Measurements from ENCODE around the gene DOP1A. TPM values are rescaled to one million over a fixed set of nuclear protein-coding genes. Genes with fewer than 3 reads are reported as not detected.
"Not testable (repeated sequence)": the region's sequence is repeated elsewhere in the genome, so short reads cannot be mapped to it uniquely, and the experiment has no call there.

Gene DOP1A
- total and polyA plus RNA-seq, 7 experiments from 2014 or later, result 5.9 to 33.9 (median 25.0) TPM

GRCh38 chr6:83191974-83192373 lies 124.5 kb downstream of the DOP1A start:
- intact Hi-C loops (cut with micrococcal nuclease), result loop anchor here (2.0 to 10.0 kb wide), 8 partner anchors 17 to 1440 kb away; partner anchors contain the start of genes CYB5R4 (in 2 of the 2), TENT5A (in 2 of the 2), CEP162 (in 1 of the 2) and IBTK (in 1 of the 2)
- ATAC-seq; DNase-seq; H3K27ac ChIP-seq (ENCODE audit: low read depth, low read length); H3K9me3 Mint-ChIP-seq; H3K27me3 Mint-ChIP-seq; CTCF ChIA-PET; H3K27me3 ChIP-seq (ENCODE audit: control insufficient read depth in 2 of 2, insufficient read depth in 2 of 2, low read length in 2 of 2); H3K9me3 ChIP-seq (ENCODE audit: control insufficient read depth in 2 of 3, low read length in 3 of 3): not testable (repeated sequence)
- H3K4me3 Mint-ChIP-seq, result peak overlapping the region; percentile 92 to 99 (median 98)
- H3K4me1 Mint-ChIP-seq, result peaks cover 24 to 69% (median 63%) of the 10 kb centered on the region in 7 donors
- POLR2A ChIA-PET, result interaction anchor here (0.7 kb wide), 1 partner anchor 25 kb away, joined by 3 read pairs; no protein-coding TSS in a partner anchor
- peaks cover 0 to 18% (median 5%) of the 10 kb centered on the region in 5 donors for H3K36me3 Mint-ChIP-seq
- H3K27ac Mint-ChIP-seq, result peak overlapping the region in 7 of 9 donors; percentile 38 to 99 (median 95)
- H3K36me3 ChIP-seq (ENCODE audit: control insufficient read depth in 2 of 3, insufficient read depth in 3 of 3, low read length in 3 of 3), result peaks cover 0 to 13% (median 0%) of the 10 kb centered on the region in 3 experiments
- H3K4me1 ChIP-seq (ENCODE audit: control insufficient read depth in 2 of 2, insufficient read depth in 2 of 2, low read length in 2 of 2), result peaks cover 5 to 12% of the 10 kb centered on the region in 2 donors
- peak overlapping the region; percentile 93 for H3K4me3 ChIP-seq (ENCODE audit: low read length)

GRCh38 chr6:83192456-83192855 lies 125.0 kb downstream of the DOP1A start:
- peak overlapping the region; percentile 92 to 99 (median 98) for H3K4me3 Mint-ChIP-seq
- Histone ChIP-seq H3K9me3 (ENCODE audit: control insufficient read depth in 2 of 3, low read length in 3 of 3) (no peaks in the 10 kb centered on the region), H3K4me3 (ENCODE audit: low read length) (peak overlapping the region; percentile 93), H3K36me3 (ENCODE audit: control insufficient read depth in 2 of 3, insufficient read depth in 3 of 3, low read length in 3 of 3) (peaks cover 0 to 13% (median 0%) of the 10 kb centered on the region in 3 experiments), H3K27me3 (ENCODE audit: control insufficient read depth in 2 of 2, insufficient read depth in 2 of 2, low read length in 2 of 2) (no peaks in the 10 kb centered on the region), H3K27ac (ENCODE audit: low read depth, low read length) (peak overlapping the region; percentile 91), H3K4me1 (ENCODE audit: control insufficient read depth in 2 of 2, insufficient read depth in 2 of 2, low read length in 2 of 2) (peaks cover 5 to 12% of the 10 kb centered on the region in 2 donors)
- ChIA-PET CTCF (no interaction called here), POLR2A (interaction anchor here (0.7 kb wide), 1 partner anchor 25 kb away, joined by 3 read pairs; no protein-coding TSS in a partner anchor)
- H3K4me1 Mint-ChIP-seq, result peaks cover 24 to 69% (median 63%) of the 10 kb centered on the region in 7 donors
- peaks cover 0 to 6% (median 0%) of the 10 kb centered on the region in 5 donors for H3K27me3 Mint-ChIP-seq
- peak in 2 of 9 donors; percentile 6 to 8 for DNase-seq
- peak overlapping the region; percentile 89 to 99 (median 97) for H3K27ac Mint-ChIP-seq
- intact Hi-C loops (cut with micrococcal nuclease), result loop anchor here (2.0 to 10.0 kb wide), 8 partner anchors 18 to 1440 kb away; partner anchors contain the start of genes CYB5R4 (in 2 of the 2), TENT5A (in 2 of the 2), CEP162 (in 1 of the 2) and IBTK (in 1 of the 2)
- ATAC-seq, result no peak
- peaks cover 0 to 18% (median 4%) of the 10 kb centered on the region in 5 donors for H3K36me3 Mint-ChIP-seq
- no peaks in the 10 kb centered on the region for H3K9me3 Mint-ChIP-seq

GRCh38 chr6:83192871-83193746 lies 125.6 kb downstream of the DOP1A start, which contains the start of the genes PGM3 and RWDD2A:
TSS of gene PGM3 (minus strand) at chr6:83193265. CDS start at chr6:83191012, 2,253 bp downstream.
TSS of gene RWDD2A (plus strand) at chr6:83193357. CDS start at chr6:83194452, 1,095 bp downstream.
- peak within 1 kb of the TSS; percentile 89 to 99 (median 97) for H3K27ac Mint-ChIP-seq

GRCh38 chr6:83193747-83194566 lies 126.5 kb downstream of the DOP1A start:
- ChIA-PET CTCF (interaction anchor here (0.7 to 3.0 kb wide), 3 partner anchors 21 to 128 kb away, joined by 3 to 9 read pairs (median 3); partner anchors contain the start of gene UBE3D), POLR2A (interaction anchor here (1.3 to 2.1 kb wide), 2 partner anchors 21 to 127 kb away, joined by 4 to 12 read pairs; partner anchors contain the start of gene DOP1A)
- Histone ChIP-seq H3K27ac (ENCODE audit: low read depth, low read length) (peak overlapping the region; percentile 91), H3K27me3 (ENCODE audit: control insufficient read depth in 2 of 2, insufficient read depth in 2 of 2, low read length in 2 of 2) (no peaks in the 10 kb centered on the region), H3K9me3 (ENCODE audit: control insufficient read depth in 2 of 3, low read length in 3 of 3) (no peaks in the 10 kb centered on the region), H3K36me3 (ENCODE audit: control insufficient read depth in 2 of 3, insufficient read depth in 3 of 3, low read length in 3 of 3) (peaks cover 0 to 10% (median 0%) of the 10 kb centered on the region in 3 experiments), H3K4me3 (ENCODE audit: low read length) (peak overlapping the region; percentile 93), H3K4me1 (ENCODE audit: control insufficient read depth in 2 of 2, insufficient read depth in 2 of 2, low read length in 2 of 2) (peaks cover 5 to 12% of the 10 kb centered on the region in 2 donors)
- Mint-ChIP-seq H3K9me3 (no peaks in the 10 kb centered on the region), H3K27ac (peak overlapping the region in 7 of 9 donors; percentile 7 to 79 (median 43)), H3K4me1 (peaks cover 24 to 61% (median 54%) of the 10 kb centered on the region in 7 donors), H3K27me3 (peaks cover 0 to 6% (median 0%) of the 10 kb centered on the region in 5 donors), H3K4me3 (peak overlapping the region; percentile 80 to 99 (median 97)), H3K36me3 (peaks cover 0 to 15% (median 4%) of the 10 kb centered on the region in 5 donors)
- ATAC-seq (no peak), DNase-seq (peak in 8 of 9 donors; percentile 6 to 27 (median 22))
- intact Hi-C loops (cut with micrococcal nuclease), result loop anchor here (1.0 to 10.0 kb wide), 12 partner anchors 19 to 1442 kb away; partner anchors contain the start of genes CEP162 (in 2 of the 2), CYB5R4 (in 2 of the 2), DOP1A (in 2 of the 2) and IBTK (in 2 of the 2)

More at GRCh38 chr6:83192871-83193746, 125.6 kb downstream of the DOP1A start, which contains the start of the genes PGM3 and RWDD2A:
- peaks cover 0 to 20% (median 4%) of the 10 kb centered on the region in 5 donors for H3K36me3 Mint-ChIP-seq
- ChIA-PET POLR2A (interaction anchor here (2.1 kb wide), 1 partner anchor 126 kb away, joined by 12 read pairs; the partner anchor contains the start of gene DOP1A), CTCF (interaction anchor here (3.0 kb wide), 1 partner anchor 127 kb away, joined by 9 read pairs; the partner anchor contains the start of gene UBE3D)
- H3K4me1 Mint-ChIP-seq, result peaks cover 24 to 68% (median 63%) of the 10 kb centered on the region in 7 donors
- Histone ChIP-seq H3K27me3 (ENCODE audit: control insufficient read depth in 2 of 2, insufficient read depth in 2 of 2, low read length in 2 of 2) (no peaks in the 10 kb centered on the region), H3K4me3 (ENCODE audit: low read length) (peak within 1 kb of the TSS; percentile 93), H3K9me3 (ENCODE audit: control insufficient read depth in 2 of 3, low read length in 3 of 3) (no peaks in the 10 kb centered on the region), H3K4me1 (ENCODE audit: control insufficient read depth in 2 of 2, insufficient read depth in 2 of 2, low read length in 2 of 2) (peaks cover 5 to 12% of the 10 kb centered on the region in 2 donors), H3K36me3 (ENCODE audit: control insufficient read depth in 2 of 3, insufficient read depth in 3 of 3, low read length in 3 of 3) (peaks cover 0 to 13% (median 0%) of the 10 kb centered on the region in 3 experiments), H3K27ac (ENCODE audit: low read depth, low read length) (peak within 1 kb of the TSS; percentile 91)
- DNase-seq (peak; percentile 84 to 90 (median 88)), ATAC-seq (peak; percentile 99)
- H3K4me3 Mint-ChIP-seq, result peak within 1 kb of the TSS; percentile 92 to 99 (median 98)
- H3K27me3 Mint-ChIP-seq, result peaks cover 0 to 6% (median 0%) of the 10 kb centered on the region in 5 donors
- H3K9me3 Mint-ChIP-seq, result no peaks in the 10 kb centered on the region
- intact Hi-C loops (cut with micrococcal nuclease), result loop anchor here (1.0 to 10.0 kb wide), 11 partner anchors 18 to 1441 kb away; partner anchors contain the start of genes CEP162 (in 2 of the 2), CYB5R4 (in 2 of the 2), DOP1A (in 2 of the 2) and TENT5A (in 2 of the 2)

- no peak for DNase-seq
- no peaks in the 10 kb centered on the region for H3K27me3 ChIP-seq (ENCODE audit: control insufficient read depth in 2 of 2, insufficient read depth in 2 of 2, low read length in 2 of 2)
- Mint-ChIP-seq H3K27ac (peak overlapping the region in 1 of 9 donors; percentile 41), H3K9me3 (no peaks in the 10 kb centered on the region), H3K27me3 (peaks cover 0 to 6% (median 0%) of the 10 kb centered on the region in 5 donors), H3K36me3 (peaks cover 0 to 11% (median 1%) of the 10 kb centered on the region in 5 donors), H3K4me1 (peaks cover 7 to 24% (median 18%) of the 10 kb centered on the region in 7 donors), H3K4me3 (no peak overlapping the region)
- POLR2A ChIA-PET, result no interaction called here
- H3K4me1 ChIP-seq (ENCODE audit: control insufficient read depth in 2 of 2, insufficient read depth in 2 of 2, low read length in 2 of 2), result peaks cover 0 to 7% of the 10 kb centered on the region in 2 donors
- H3K27ac ChIP-seq (ENCODE audit: low read depth, low read length), result no peak overlapping the region
- peaks cover 0 to under 1% (median 0%) of the 10 kb centered on the region in 3 experiments for H3K36me3 ChIP-seq (ENCODE audit: control insufficient read depth in 2 of 3, insufficient read depth in 3 of 3, low read length in 3 of 3)
- no peak for ATAC-seq
- no peak overlapping the region for H3K4me3 ChIP-seq (ENCODE audit: low read length)
- intact Hi-C loops (cut with micrococcal nuclease), result loop anchor here in 1 of 2 donors (10.0 kb wide), 1 partner anchor 1026 kb away; the partner anchor contains the start of gene CEP162
- CTCF ChIA-PET, result interaction anchor here (0.9 to 1.4 kb wide), 3 partner anchors 9 to 133 kb away, joined by 3 to 4 read pairs (median 3); partner anchors contain the start of gene UBE3D
- no peaks in the 10 kb centered on the region for H3K9me3 ChIP-seq (ENCODE audit: control insufficient read depth in 2 of 3, low read length in 3 of 3)
Measured at GRCh38 chr6:83198486-83199172, 131.2 kb downstream of the DOP1A start.

All from naive thymus-derived CD4-positive, alpha-beta T cell (primary cell).